ENCODE results near the gene MRPS21. TPM values are rescaled to one million over a fixed set of nuclear protein-coding genes. Genes with fewer than 3 reads are reported as not detected.

The MRPS21 gene
- total and polyA plus RNA-seq, 9 of the 15 experiments (the other 6 are each of a cell fraction or from before 2014, with no cell fraction given): 119 to 407 (median 149) TPM

DNA sequence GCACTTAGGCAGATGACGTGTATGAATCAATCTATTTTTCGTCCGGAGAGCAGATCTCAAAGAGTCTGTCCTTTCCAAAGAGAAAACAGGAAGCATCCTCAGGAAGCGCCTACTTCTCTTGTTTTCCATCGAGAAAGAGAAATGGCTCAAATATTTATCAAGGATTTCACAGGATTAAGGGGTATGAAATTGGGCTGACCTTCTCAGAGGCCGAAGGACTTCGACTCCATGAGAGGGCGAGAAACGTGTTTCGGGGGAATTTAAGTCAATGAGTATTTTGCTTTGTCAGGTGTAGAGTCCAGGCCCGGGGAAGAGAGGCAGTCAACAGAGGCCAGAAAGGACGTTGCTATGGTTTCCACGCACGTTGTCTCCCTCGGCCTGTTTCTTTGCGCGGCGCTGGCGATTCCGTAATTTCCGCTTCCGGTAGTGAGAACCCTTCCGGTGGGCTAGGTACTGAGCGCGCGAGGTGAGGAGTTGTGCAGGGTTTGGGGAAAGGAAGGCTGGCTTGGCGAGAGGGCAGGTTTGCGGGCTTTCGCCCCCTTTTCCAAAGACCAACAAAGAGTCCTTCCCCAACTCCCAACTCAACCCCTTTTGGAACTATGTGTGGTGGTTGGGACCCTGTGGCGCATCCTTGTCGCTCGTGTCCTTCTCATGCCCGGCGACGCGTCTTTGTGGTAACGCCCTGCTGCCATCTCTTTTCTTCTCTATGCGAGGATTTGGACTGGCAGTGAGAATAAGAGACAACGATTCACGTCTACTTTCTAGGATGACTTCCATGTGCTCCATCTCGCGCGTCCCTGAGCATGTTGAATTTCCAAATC, at the start of gene MRPS21 (continued):
- TF ChIP-seq, protein P1, sequence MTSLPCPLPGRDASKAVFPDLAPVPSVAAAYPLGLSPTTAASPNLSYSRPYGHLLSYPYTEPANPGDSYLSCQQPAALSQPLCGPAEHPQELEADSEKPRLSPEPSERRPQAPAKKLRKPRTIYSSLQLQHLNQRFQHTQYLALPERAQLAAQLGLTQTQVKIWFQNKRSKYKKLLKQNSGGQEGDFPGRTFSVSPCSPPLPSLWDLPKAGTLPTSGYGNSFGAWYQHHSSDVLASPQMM (CRISPR knock-in tag; IDR thresholded peaks at IDR 0.05): no peak
- TF ChIP-seq ZNF121 (CRISPR knock-in tag; conservative IDR thresholded peaks at IDR 0.05) (no peak), TCF3 (CRISPR knock-in tag; IDR thresholded peaks at IDR 0.05) (no peak), ZNF699 (CRISPR knock-in tag; IDR thresholded peaks at IDR 0.05; ENCODE audit: insufficient replicate concordance) (no peak), CEBPG (CRISPR knock-in tag; IDR thresholded peaks at IDR 0.05) (no peak), CEBPG (tag; conservative IDR thresholded peaks at IDR 0.05 in 1 of 2, IDR thresholded peaks at IDR 0.05 in 1 of 2) (no peak), ELF2 (CRISPR knock-in tag; IDR thresholded peaks at IDR 0.05) (no peak), RHOXF2B (CRISPR knock-in tag; conservative IDR thresholded peaks at IDR 0.05) (no peak), MAFF (IDR thresholded peaks at IDR 0.05; ENCODE audit: low read length) (peak; percentile 59; the same call in 1 of the 2 replicates), YBX1 (IDR thresholded peaks at IDR 0.05) (no peak), HNRNPL (IDR thresholded peaks at IDR 0.05; ENCODE audit: low read depth, low read length) (no peak), SREBF2 (CRISPR knock-in tag; IDR thresholded peaks at IDR 0.05) (no peak), ZNF584 (CRISPR knock-in tag; IDR thresholded peaks at IDR 0.05; ENCODE audit: low read depth) (no peak), FOXM1 (IDR thresholded peaks at IDR 0.05; ENCODE audit: low read depth) (no peak), FOXM1 (CRISPR knock-in tag; IDR thresholded peaks at IDR 0.05; ENCODE audit: low read depth) (no peak), EP300 (IDR thresholded peaks at IDR 0.05; ENCODE audit: low read length) (no peak)
- TF ChIP-seq, protein P2, sequence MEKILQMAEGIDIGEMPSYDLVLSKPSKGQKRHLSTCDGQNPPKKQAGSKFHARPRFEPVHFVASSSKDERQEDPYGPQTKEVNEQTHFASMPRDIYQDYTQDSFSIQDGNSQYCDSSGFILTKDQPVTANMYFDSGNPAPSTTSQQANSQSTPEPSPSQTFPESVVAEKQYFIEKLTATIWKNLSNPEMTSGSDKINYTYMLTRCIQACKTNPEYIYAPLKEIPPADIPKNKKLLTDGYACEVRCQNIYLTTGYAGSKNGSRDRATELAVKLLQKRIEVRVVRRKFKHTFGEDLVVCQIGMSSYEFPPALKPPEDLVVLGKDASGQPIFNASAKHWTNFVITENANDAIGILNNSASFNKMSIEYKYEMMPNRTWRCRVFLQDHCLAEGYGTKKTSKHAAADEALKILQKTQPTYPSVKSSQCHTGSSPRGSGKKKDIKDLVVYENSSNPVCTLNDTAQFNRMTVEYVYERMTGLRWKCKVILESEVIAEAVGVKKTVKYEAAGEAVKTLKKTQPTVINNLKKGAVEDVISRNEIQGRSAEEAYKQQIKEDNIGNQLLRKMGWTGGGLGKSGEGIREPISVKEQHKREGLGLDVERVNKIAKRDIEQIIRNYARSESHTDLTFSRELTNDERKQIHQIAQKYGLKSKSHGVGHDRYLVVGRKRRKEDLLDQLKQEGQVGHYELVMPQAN (IDR thresholded peaks at IDR 0.05; ENCODE audit: borderline replicate concordance): peak; percentile 85; the same call in 1 of the 2 replicates
- TF ChIP-seq, protein P3, sequence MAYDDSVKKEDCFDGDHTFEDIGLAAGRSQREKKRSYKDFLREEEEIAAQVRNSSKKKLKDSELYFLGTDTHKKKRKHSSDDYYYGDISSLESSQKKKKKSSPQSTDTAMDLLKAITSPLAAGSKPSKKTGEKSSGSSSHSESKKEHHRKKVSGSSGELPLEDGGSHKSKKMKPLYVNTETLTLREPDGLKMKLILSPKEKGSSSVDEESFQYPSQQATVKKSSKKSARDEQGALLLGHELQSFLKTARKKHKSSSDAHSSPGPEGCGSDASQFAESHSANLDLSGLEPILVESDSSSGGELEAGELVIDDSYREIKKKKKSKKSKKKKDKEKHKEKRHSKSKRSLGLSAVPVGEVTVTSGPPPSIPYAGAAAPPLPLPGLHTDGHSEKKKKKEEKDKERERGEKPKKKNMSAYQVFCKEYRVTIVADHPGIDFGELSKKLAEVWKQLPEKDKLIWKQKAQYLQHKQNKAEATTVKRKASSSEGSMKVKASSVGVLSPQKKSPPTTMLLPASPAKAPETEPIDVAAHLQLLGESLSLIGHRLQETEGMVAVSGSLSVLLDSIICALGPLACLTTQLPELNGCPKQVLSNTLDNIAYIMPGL (CRISPR knock-in tag; IDR thresholded peaks at IDR 0.05): peak; percentile 43; the same call in 1 of the 2 replicates
- TF ChIP-seq, protein P4, sequence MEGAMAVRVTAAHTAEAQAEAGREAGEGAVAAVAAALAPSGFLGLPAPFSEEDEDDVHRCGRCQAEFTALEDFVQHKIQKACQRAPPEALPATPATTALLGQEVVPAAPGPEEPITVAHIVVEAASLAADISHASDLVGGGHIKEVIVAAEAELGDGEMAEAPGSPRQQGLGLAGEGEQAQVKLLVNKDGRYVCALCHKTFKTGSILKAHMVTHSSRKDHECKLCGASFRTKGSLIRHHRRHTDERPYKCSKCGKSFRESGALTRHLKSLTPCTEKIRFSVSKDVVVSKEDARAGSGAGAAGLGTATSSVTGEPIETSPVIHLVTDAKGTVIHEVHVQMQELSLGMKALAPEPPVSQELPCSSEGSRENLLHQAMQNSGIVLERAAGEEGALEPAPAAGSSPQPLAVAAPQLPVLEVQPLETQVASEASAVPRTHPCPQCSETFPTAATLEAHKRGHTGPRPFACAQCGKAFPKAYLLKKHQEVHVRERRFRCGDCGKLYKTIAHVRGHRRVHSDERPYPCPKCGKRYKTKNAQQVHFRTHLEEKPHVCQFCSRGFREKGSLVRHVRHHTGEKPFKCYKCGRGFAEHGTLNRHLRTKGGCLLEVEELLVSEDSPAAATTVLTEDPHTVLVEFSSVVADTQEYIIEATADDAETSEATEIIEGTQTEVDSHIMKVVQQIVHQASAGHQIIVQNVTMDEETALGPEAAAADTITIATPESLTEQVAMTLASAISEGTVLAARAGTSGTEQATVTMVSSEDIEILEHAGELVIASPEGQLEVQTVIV (CRISPR knock-in tag; IDR thresholded peaks at IDR 0.05; ENCODE audit: borderline replicate concordance): no peak
- TF ChIP-seq, protein P5, sequence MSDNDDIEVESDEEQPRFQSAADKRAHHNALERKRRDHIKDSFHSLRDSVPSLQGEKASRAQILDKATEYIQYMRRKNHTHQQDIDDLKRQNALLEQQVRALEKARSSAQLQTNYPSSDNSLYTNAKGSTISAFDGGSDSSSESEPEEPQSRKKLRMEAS (CRISPR knock-in tag; IDR thresholded peaks at IDR 0.05): peak; percentile 90
- TF ChIP-seq, protein P6, sequence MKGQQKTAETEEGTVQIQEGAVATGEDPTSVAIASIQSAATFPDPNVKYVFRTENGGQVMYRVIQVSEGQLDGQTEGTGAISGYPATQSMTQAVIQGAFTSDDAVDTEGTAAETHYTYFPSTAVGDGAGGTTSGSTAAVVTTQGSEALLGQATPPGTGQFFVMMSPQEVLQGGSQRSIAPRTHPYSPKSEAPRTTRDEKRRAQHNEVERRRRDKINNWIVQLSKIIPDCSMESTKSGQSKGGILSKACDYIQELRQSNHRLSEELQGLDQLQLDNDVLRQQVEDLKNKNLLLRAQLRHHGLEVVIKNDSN (CRISPR knock-in tag; IDR thresholded peaks at IDR 0.05): no peak

Data from K562 (cell line).